MCF 10A (cell line): ENCODE data around the gene LRBA. TPM values are rescaled to one million over a fixed set of nuclear protein-coding genes. Genes with fewer than 3 reads are reported as not detected.

Experiments used
- BruUV-seq: library from RNA; stranded (reverse); fragments of 400-500 nt; replicated peaks from 2 replicates; lab custom pipeline; 2021; lab: Mats Ljungman, UMichigan
- CTCF ChIA-PET: fragments of 300-600 bp; sonication (Branson Sonifier 250); formaldehyde crosslinking; extraction: SDS; loops from one replicate; lab custom pipeline; 2021; ENCODE audit warnings: antibody characterized with exemption, inconsistent platforms; lab: Yijun Ruan, JAX
- POLR2A ChIA-PET: fragments of 300-600, 350-650 bp; sonication (Branson Sonifier 250); formaldehyde crosslinking; extraction: SDS; loops from one replicate; lab custom pipeline; 2020; ENCODE audit warnings: antibody characterized with exemption, inconsistent platforms; lab: Yijun Ruan, JAX
- DNase-seq: peaks from one replicate; pipeline ENCODE4 v3.0.0-alpha.2; 2018; ENCODE audit not compliant: unreplicated experiment
- H3K27ac Mint-ChIP-seq: one replicate; pipeline ENCODE4 v1.8.0; 2022; ENCODE audit warnings: mild to moderate bottlenecking, low read depth, mixed read lengths; ENCODE audit not compliant: unreplicated experiment
- H3K27me3 Mint-ChIP-seq: one replicate; pipeline ENCODE4 v1.8.0; 2022; ENCODE audit warnings: mixed read lengths; ENCODE audit not compliant: insufficient read depth, unreplicated experiment
- H3K36me3 Mint-ChIP-seq: one replicate; pipeline ENCODE4 v1.8.0; 2022; ENCODE audit warnings: mild to moderate bottlenecking, moderate library complexity, mixed read lengths; ENCODE audit not compliant: insufficient read depth, unreplicated experiment
- H3K4me1 Mint-ChIP-seq: one replicate; pipeline ENCODE4 v1.8.0; 2022; ENCODE audit warnings: mixed read lengths; ENCODE audit not compliant: insufficient read depth, unreplicated experiment
- H3K4me3 Mint-ChIP-seq: one replicate; pipeline ENCODE4 v1.8.0; 2022; ENCODE audit warnings: mild to moderate bottlenecking, moderate library complexity, mixed read lengths; ENCODE audit not compliant: unreplicated experiment
- H3K9me3 Mint-ChIP-seq: one replicate; pipeline ENCODE4 v1.8.0; 2022; ENCODE audit warnings: mixed read lengths; ENCODE audit not compliant: unreplicated experiment
- CTCF ChIP-seq: fragments of 200-600 bp; IDR thresholded peaks from one replicate; pipeline ENCODE4 v1.8.0; 2022; ENCODE audit warnings: antibody characterized with exemption, mild to moderate bottlenecking; ENCODE audit not compliant: unreplicated experiment
- intact Hi-C: fragments of 100-400 bp; cut with micrococcal nuclease; formaldehyde crosslinking; loops from 2 replicates; pipeline ENCODE4 v1.14.1; 2022
- total RNA-seq: library from RNA; stranded (reverse); gene quantifications from 2 replicates; pipeline ENCODE4 v1.2.3, GENCODE V29; 2022

LRBA gene
- total RNA-seq, 1 experiment from 2014 or later, result 64.5 TPM

- no peaks in the 10 kb centered on the region for H3K9me3 Mint-ChIP-seq
- no peak overlapping the region for H3K4me3 Mint-ChIP-seq
- peaks cover 10% of the 10 kb centered on the region for H3K36me3 Mint-ChIP-seq
- CTCF ChIA-PET, result no interaction called here
- H3K27me3 Mint-ChIP-seq, result no peaks in the 10 kb centered on the region
- intact Hi-C loops, result no loop called here
- H3K4me1 Mint-ChIP-seq, result no peaks in the 10 kb centered on the region
- DNase-seq, result no peak
- POLR2A ChIA-PET, result no interaction called here
- TF ChIP-seq CTCF, result no peak
- no peak overlapping the region for H3K27ac Mint-ChIP-seq
- BruUV-seq, result no TSS peak
Observed at GRCh38 chr4:150577796-150578195, 437.3 kb downstream of the LRBA start.

DNA sequence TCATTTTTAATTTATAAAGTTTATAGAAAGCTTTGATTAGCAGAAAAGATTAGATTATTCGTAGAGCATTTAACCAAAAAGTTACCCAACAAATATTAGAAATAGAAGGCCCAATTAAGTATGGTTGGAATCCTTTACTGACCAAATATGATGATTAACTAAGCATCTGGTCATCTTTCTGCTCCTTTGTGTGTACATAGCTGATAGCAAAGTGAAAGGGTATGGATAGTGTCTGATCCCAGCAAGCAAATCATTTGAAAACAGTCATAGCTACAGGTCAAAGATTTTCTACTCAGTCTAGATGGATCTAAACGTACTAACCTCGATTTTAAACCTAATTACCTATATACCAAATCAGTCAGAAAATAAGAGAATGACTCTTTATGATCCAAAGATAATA is 440.4 kb downstream of the LRBA start:
- intact Hi-C loops, result no loop called here
- ChIA-PET CTCF (no interaction called here), POLR2A (interaction anchor here (0.7 kb wide), 1 partner anchor 10 kb away, joined by 3 read pairs; no protein-coding TSS in a partner anchor)
- Mint-ChIP-seq H3K4me1 (no peaks in the 10 kb centered on the region), H3K9me3 (no peaks in the 10 kb centered on the region), H3K27ac (no peak overlapping the region), H3K27me3 (no peaks in the 10 kb centered on the region), H3K36me3 (no peaks in the 10 kb centered on the region), H3K4me3 (no peak overlapping the region)
- DNase-seq, result no peak
- TF ChIP-seq CTCF, result no peak
- no TSS peak for BruUV-seq

GRCh38 chr4:150573534-150573933 is 441.6 kb downstream of the LRBA start:
- no TSS peak for BruUV-seq
- no peak for TF ChIP-seq CTCF
- intact Hi-C loops, result no loop called here
- DNase-seq, result no peak
- POLR2A ChIA-PET, result no interaction called here
- H3K36me3 Mint-ChIP-seq, result no peaks in the 10 kb centered on the region
- no peaks in the 10 kb centered on the region for H3K4me1 Mint-ChIP-seq
- CTCF ChIA-PET, result interaction anchor here (0.6 kb wide), 1 partner anchor 274 kb away, joined by 3 read pairs; no protein-coding TSS in a partner anchor
- no peaks in the 10 kb centered on the region for H3K9me3 Mint-ChIP-seq
- H3K27ac Mint-ChIP-seq, result no peak overlapping the region
- H3K27me3 Mint-ChIP-seq, result no peaks in the 10 kb centered on the region
- no peak overlapping the region for H3K4me3 Mint-ChIP-seq

- no peak overlapping the region for H3K4me3 Mint-ChIP-seq
- CTCF ChIA-PET, result interaction anchor here (0.7 to 1.1 kb wide), 2 partner anchors 21 to 329 kb away, joined by 3 read pairs; no protein-coding TSS in a partner anchor
Observed at GRCh38 chr4:150572704-150573504, 442.2 kb downstream of the LRBA start.

More at GRCh38 chr4:150572704-150573504, 442.2 kb downstream of the LRBA start:
- Mint-ChIP-seq H3K36me3 (no peaks in the 10 kb centered on the region), H3K27ac (no peak overlapping the region), H3K9me3 (no peaks in the 10 kb centered on the region), H3K27me3 (no peaks in the 10 kb centered on the region), H3K4me1 (no peaks in the 10 kb centered on the region)
- intact Hi-C loops, result no loop called here
- BruUV-seq, result no TSS peak
- no peak for DNase-seq
- POLR2A ChIA-PET, result no interaction called here
- TF ChIP-seq CTCF, result no peak
